K562 (cell line): ENCODE results near the gene HNRNPD. TPM values are rescaled to one million over a fixed set of nuclear protein-coding genes. Genes with fewer than 3 reads are reported as not detected.
"Not testable (repeated sequence)": the region's sequence is repeated elsewhere in the genome, so short reads cannot be mapped to it uniquely, and the experiment has no call there.

Experiments used
- ATAC-seq: fragments of 200-7000 bp; cut with Tn5 transposase; 3 replicates; pipeline ENCODE4 v1.9.1; 2020; ENCODE audit warnings: moderate library complexity
- BruUV-seq: library from RNA; stranded (reverse); fragments of 400-500 nt; replicated peaks from 2 replicates; lab custom pipeline; 2021; lab: Mats Ljungman, UMichigan
- CTCF ChIA-PET: fragments of 300-600 bp; formaldehyde crosslinking; extraction: SDS; loops from one replicate; lab custom pipeline; 2021; ENCODE audit warnings: low intra/inter-chr PET ratio; lab: Yijun Ruan, JAX
- POLR2A ChIA-PET: fragments of 300-600, 350-650 bp; sonication (Branson Sonifier 250); formaldehyde crosslinking; extraction: SDS; loops from one replicate; lab custom pipeline; 2021; ENCODE audit warnings: antibody characterized with exemption, inconsistent platforms; lab: Yijun Ruan, JAX
- DNase-seq, 4 experiments: peaks; one replicate each; pipeline versions ENCODE4 v3.0.0 to v3.0.0-alpha.2; 2011 to 2018; ENCODE audit warnings: low spot score in 3 of 4, mixed read lengths in 3 of 4; ENCODE audit errors: extremely low read depth in 1 of 4
- FAIRE-seq: peaks from 2 replicates; lab custom pipeline; 2011; peaks lifted over from hg19 to GRCh38; lab: Jason Lieb, UNC
- H2AFZ ChIP-seq: 2 replicates; pipeline ENCODE4 v1.6.0; 2011; ENCODE audit warnings: low read depth, low read length, control low read depth, inconsistent platforms
- H3K27ac ChIP-seq: fragments of 200-600 bp; 3 replicates; pipeline ENCODE4 v1.8.0; 2011; ENCODE audit warnings: low read depth, mild to moderate bottlenecking, control low read depth, inconsistent platforms, low read length, moderate library complexity, mixed read lengths; ENCODE audit errors: extremely low read depth
- H3K27me3 ChIP-seq, 2 experiments: fragments of 300-600 bp in 1 of 2; 2 replicates in 1 of 2; 3 replicates in 1 of 2; pipeline versions ENCODE4 v1.6.0 to v1.8.0; 2011; ENCODE audit warnings: inconsistent platforms in 2 of 2, low read length in 2 of 2, mild to moderate bottlenecking in 1 of 2, mixed read lengths in 1 of 2, moderate library complexity in 1 of 2; ENCODE audit not compliant: control insufficient read depth in 2 of 2, insufficient read depth in 2 of 2
- H3K36me3 ChIP-seq: fragments of 300-600 bp; 3 replicates; pipeline ENCODE4 v1.8.0; 2011; ENCODE audit warnings: mild to moderate bottlenecking, low read length, inconsistent platforms; ENCODE audit not compliant: control insufficient read depth, insufficient read depth
- H3K4me1 ChIP-seq, 2 experiments: fragments of 200-600 bp in 1 of 2; replicated peaks in 1 of 2; 2 replicates in 1 of 2; 3 replicates in 1 of 2; pipeline versions ENCODE4 v1.5.1 to v1.8.0; 2011; ENCODE audit warnings: inconsistent platforms in 2 of 2, low read length in 2 of 2, mild to moderate bottlenecking in 1 of 2, mixed read lengths in 1 of 2, moderate library complexity in 1 of 2; ENCODE audit not compliant: control insufficient read depth in 2 of 2, insufficient read depth in 2 of 2
- H3K4me2 ChIP-seq: 2 replicates; pipeline ENCODE4 v1.6.1; 2011; ENCODE audit warnings: low read length, control low read depth, inconsistent platforms, mixed read lengths; ENCODE audit not compliant: insufficient read depth
- H3K4me3 ChIP-seq: fragments of 200-600 bp; sonication (generic), shearing (Covaris generic); 2 replicates; pipeline ENCODE4 v1.5.1; 2016; ENCODE audit warnings: control low read depth, inconsistent platforms
- H3K79me2 ChIP-seq: fragments of 200-600 bp; 3 replicates; pipeline ENCODE4 v1.8.0; 2011; ENCODE audit warnings: low read length, inconsistent platforms; ENCODE audit not compliant: control insufficient read depth, insufficient read depth
- H3K9ac ChIP-seq, 2 experiments: 2 replicates each; pipeline versions ENCODE4 v1.6.0 to v1.6.1; 2011; ENCODE audit warnings: low read depth in 2 of 2, low read length in 2 of 2, control low read depth in 1 of 2, inconsistent platforms in 1 of 2, mild to moderate bottlenecking in 1 of 2, mixed read lengths in 1 of 2; ENCODE audit not compliant: insufficient read depth in 1 of 2
- H3K9me1 ChIP-seq: one replicate; pipeline ENCODE4 v1.6.0; 2011; ENCODE audit warnings: inconsistent platforms, mild to moderate bottlenecking, low read length, moderate library complexity; ENCODE audit not compliant: control insufficient read depth, insufficient read depth
- H3K9me3 ChIP-seq: replicated peaks from 2 replicates; pipeline ENCODE4 v1.5.1; 2011; ENCODE audit warnings: low read depth, low read length, inconsistent platforms; ENCODE audit not compliant: control insufficient read depth, insufficient read depth
- H4K20me1 ChIP-seq: replicated peaks from 2 replicates; pipeline ENCODE4 v1.6.1; 2011; ENCODE audit warnings: low read length, inconsistent platforms, mixed read lengths; ENCODE audit not compliant: control insufficient read depth, insufficient read depth
- FOXA3 ChIP-seq, 2 experiments: fragments of 450-650 bp in 1 of 2; sonication (generic) in 1 of 2; formaldehyde crosslinking; IDR thresholded peaks in 1 of 2; conservative IDR thresholded peaks in 1 of 2; 2 replicates each; pipeline versions ENCODE4 v1.4.0 to v1.8.0; 2020 to 2022; ENCODE audit warnings: mild to moderate bottlenecking in 2 of 2, missing genetic modification reagents in 1 of 2
- FOXK2 ChIP-seq, 2 experiments: fragments of 450-650 bp; IDR thresholded peaks in 1 of 2; conservative IDR thresholded peaks in 1 of 2; 2 replicates each; pipeline ENCODE4 v1.6.1; 2016; ENCODE audit warnings: low read depth in 2 of 2, mild to moderate bottlenecking in 1 of 2
- LEF1 ChIP-seq: fragments of 450-650 bp; IDR thresholded peaks from 2 replicates; pipeline ENCODE4 v1.6.1; 2016; ENCODE audit warnings: mild to moderate bottlenecking
- NCOR1 ChIP-seq: fragments of 450-650 bp; IDR thresholded peaks from 2 replicates; pipeline ENCODE4 v1.6.1; 2016; ENCODE audit warnings: mild to moderate bottlenecking, moderate library complexity
- NFRKB ChIP-seq: fragments of 450-650 bp; IDR thresholded peaks from 2 replicates; pipeline ENCODE4 v1.6.1; 2016; ENCODE audit warnings: low read depth
- RERE ChIP-seq: sonication (generic); formaldehyde crosslinking; IDR thresholded peaks from 2 replicates; pipeline ENCODE4 v1.8.0; 2023; ENCODE audit warnings: missing genetic modification reagents, mild to moderate bottlenecking, borderline replicate concordance
- ZBTB43 ChIP-seq: sonication (generic); formaldehyde crosslinking; IDR thresholded peaks from 2 replicates; pipeline ENCODE4 v1.8.0; 2023; ENCODE audit warnings: mild to moderate bottlenecking, missing genetic modification reagents
- ZNF830 ChIP-seq: fragments of 250-450 bp; sonication (Bioruptor Pico); IDR thresholded peaks from 2 replicates; pipeline ENCODE4 v1.5.0; 2021; ENCODE audit warnings: mild to moderate bottlenecking
- WGBS: fragments of 100-300 bp; shearing (Covaris generic); methylation state at CpG from one replicate; pipeline ENCODE4 v1.1.6; 2016; ENCODE audit warnings: low coverage, mixed read lengths; ENCODE audit not compliant: insufficient coverage; ENCODE audit errors: missing lambda C conversion rate; 5-methylcytosine and 5-hydroxymethylcytosine counted together
- in situ Hi-C: fragments of 300-500 bp; cut with MboI; formaldehyde crosslinking; loops from 4 replicates; pipeline ENCODE4 v1.15.0; 2018; ENCODE audit warnings: inconsistent platforms, mixed read lengths
- intact Hi-C: fragments of 100-400 bp; cut with micrococcal nuclease; formaldehyde crosslinking; loops from 2 replicates; pipeline ENCODE4 v1.14.2; 2022
- polyA plus RNA-seq, 8 experiments: library from polyadenylated mRNA; depleted of rRNA in 4 of 8; stranded (reverse) in 5 of 8; unstranded in 3 of 8; fragments of >200 nt; fragmentation: Nextera tagmentation in 2 of 8; fragmentation: Illumina TruSeq in 1 of 8; extraction: Ambion mirVana in 2 of 8; extraction: Trizol in 1 of 8; gene quantifications; 2 replicates each; pipeline versions ENCODE4 v1.2.1 to v1.2.3, GENCODE V29; 2011 to 2014; ENCODE audit warnings: inconsistent platforms in 1 of 8, missing spikeins in 1 of 8
- total RNA-seq, 7 experiments: library from RNA; depleted of rRNA in 6 of 7; stranded (reverse); fragments of >200 nt in 6 of 7; fragmentation: Illumina TruSeq in 2 of 7; extraction: Trizol in 2 of 7; gene quantifications; 2 replicates each; pipeline versions ENCODE4 v1.2.1 to v1.2.3, GENCODE V29; 2011 to 2021; ENCODE audit warnings: low replicate concordance in 1 of 7

Gene HNRNPD
- total and polyA plus RNA-seq, 9 of the 15 experiments (the other 6 are each of a cell fraction or from before 2014, with no cell fraction given) = 92.4 to 955 (median 160) TPM

- TF ChIP-seq RERE = no peak
- TF ChIP-seq ZNF830 (CRISPR knock-in tag) = no peak
- no peak for TF ChIP-seq ZBTB43 (CRISPR knock-in tag)
Observed at GRCh38 chr4:82320351-82320750, 53.4 kb downstream of the HNRNPD start (continued).

GRCh38 chr4:82303063-82303462 lies 70.7 kb downstream of the HNRNPD start:
- H3K9ac ChIP-seq, H3K4me1 ChIP-seq, H4K20me1 ChIP-seq, H3K79me2 ChIP-seq, in situ Hi-C loops, H3K27ac ChIP-seq, DNase-seq, H3K27me3 ChIP-seq, H3K4me3 ChIP-seq, BruUV-seq, ATAC-seq, H3K9me1 ChIP-seq, H3K9me3 ChIP-seq, CTCF ChIA-PET, FAIRE-seq, intact Hi-C loops, H3K36me3 ChIP-seq: not testable (repeated sequence)
- POLR2A ChIA-PET = interaction anchor here (0.7 kb wide), 1 partner anchor 12 kb away, joined by 3 read pairs; no protein-coding TSS in a partner anchor
- peak overlapping the region; percentile 89 for H2AFZ ChIP-seq
- peak overlapping the region; percentile 37 for H3K4me2 ChIP-seq
- 22% methylated on average over 11 of the region's 13 CpGs for WGBS
- TF ChIP-seq FOXK2 (conservative IDR thresholded peaks at IDR 0.05 in 1 of 2, IDR thresholded peaks at IDR 0.05 in 1 of 2; ENCODE audit: low read depth in 2 of 2) (peak; percentile 43 to 70; a peak in 3 of 4 replicates), LEF1 (0 out of 2 replicates have a peak, but pooled peaks have one; percentile 30), NCOR1 (0 out of 2 replicates have a peak, but pooled peaks have one; percentile 14), NFRKB (peak; percentile 48; the same call in 1 of the 2 replicates), FOXA3 (CRISPR knock-in tag; conservative IDR thresholded peaks at IDR 0.05 in 1 of 2, IDR thresholded peaks at IDR 0.05 in 1 of 2) (peak in 1 of 2 experiments; percentile 45; a peak in 1 of 4 replicates)
- TF ChIP-seq, all 486 proteins: peak for 5; not testable (repeated sequence) for 481
